HG03060 (cell line): ENCODE measurements around the gene IFITM2.
"Not testable (repeated sequence)": the region's sequence is repeated elsewhere in the genome, so short reads cannot be mapped to it uniquely, and the experiment has no call there.

Source experiments
- ATAC-seq: cut with Tn5 transposase; IDR thresholded peaks from one replicate; pipeline ENCODE4 v1.9.1; 2021; ENCODE audit warnings: low read depth, moderate number of reproducible peaks; ENCODE audit not compliant: unreplicated experiment

Gene IFITM2

GRCh38 chr11:280706-281485 is 26.7 kb upstream of the IFITM2 start:
- no peak for ATAC-seq

GRCh38 chr11:281486-282161 is 26.0 kb upstream of the IFITM2 start:
- no peak for ATAC-seq

- no peak for ATAC-seq
Measured at GRCh38 chr11:282171-282570, 25.4 kb upstream of the IFITM2 start.

DNA sequence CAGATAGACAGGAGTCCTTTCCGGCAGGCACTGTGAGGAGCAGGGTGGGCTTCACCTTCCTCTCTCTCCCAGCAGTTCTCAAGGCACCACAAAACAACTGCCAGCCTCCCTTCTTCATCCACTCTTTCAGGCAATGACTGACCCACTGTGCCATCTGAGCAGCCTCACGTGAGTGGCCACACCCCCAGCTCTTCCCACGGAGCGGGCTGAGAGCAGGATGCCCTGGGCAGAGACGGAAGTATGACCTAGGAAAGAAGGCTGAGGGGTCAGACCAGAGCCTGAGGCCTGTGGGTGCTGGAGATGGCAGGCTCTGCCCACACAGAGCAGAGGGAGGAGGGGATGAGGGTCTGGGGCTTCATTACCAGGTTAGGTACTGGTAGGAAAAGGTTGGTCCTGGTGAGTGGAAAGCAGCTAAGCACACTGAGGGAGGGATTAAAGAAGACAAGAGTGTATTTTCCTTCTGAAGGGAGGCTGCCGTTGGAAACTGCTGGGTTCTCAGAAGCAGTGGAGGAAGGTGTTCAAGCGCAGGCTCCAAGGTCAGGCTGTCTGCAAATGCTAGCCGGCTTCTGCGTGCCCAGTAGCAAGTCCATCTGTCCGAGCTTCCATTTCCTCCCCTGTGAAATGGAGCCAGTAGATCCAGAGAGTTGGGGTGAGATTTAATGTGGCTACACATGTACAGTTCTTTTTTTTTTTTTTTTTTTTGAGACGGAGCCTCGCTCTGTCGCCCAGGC is 24.8 kb upstream of the IFITM2 start:
- no peak for ATAC-seq

DNA sequence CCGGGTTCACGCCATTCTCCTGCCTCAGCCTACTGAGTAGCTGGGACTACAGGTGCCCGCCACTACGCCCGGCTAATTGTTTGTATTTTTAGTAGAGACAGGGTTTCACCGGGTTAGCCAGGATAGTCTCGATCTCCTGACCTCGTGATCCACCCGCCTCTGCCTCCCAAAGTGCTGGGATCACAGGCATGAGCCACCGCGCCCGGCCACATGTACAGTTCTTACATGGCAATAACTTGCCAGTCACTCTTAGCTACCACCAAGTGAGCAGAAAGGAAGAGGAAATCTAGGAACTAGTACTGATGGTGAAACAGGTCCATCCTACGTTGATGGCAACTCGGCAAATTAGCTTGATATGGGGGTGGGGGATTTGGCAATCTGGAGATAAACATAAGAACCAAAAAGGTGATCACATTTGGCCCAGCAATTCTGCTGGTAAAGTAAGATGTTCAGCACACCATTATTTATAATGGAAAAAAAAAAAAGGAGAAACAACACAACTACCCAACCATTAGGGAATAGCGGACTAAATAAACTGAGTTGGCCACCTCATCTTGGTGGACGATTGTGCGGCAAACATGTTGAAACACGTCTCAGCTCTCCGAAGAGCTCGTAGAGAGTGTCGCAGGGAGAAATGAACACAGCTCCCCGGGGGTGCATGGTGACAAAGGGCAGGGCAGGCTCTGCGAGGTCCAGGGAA is 24.1 kb upstream of the IFITM2 start:
- ATAC-seq = no peak

DNA sequence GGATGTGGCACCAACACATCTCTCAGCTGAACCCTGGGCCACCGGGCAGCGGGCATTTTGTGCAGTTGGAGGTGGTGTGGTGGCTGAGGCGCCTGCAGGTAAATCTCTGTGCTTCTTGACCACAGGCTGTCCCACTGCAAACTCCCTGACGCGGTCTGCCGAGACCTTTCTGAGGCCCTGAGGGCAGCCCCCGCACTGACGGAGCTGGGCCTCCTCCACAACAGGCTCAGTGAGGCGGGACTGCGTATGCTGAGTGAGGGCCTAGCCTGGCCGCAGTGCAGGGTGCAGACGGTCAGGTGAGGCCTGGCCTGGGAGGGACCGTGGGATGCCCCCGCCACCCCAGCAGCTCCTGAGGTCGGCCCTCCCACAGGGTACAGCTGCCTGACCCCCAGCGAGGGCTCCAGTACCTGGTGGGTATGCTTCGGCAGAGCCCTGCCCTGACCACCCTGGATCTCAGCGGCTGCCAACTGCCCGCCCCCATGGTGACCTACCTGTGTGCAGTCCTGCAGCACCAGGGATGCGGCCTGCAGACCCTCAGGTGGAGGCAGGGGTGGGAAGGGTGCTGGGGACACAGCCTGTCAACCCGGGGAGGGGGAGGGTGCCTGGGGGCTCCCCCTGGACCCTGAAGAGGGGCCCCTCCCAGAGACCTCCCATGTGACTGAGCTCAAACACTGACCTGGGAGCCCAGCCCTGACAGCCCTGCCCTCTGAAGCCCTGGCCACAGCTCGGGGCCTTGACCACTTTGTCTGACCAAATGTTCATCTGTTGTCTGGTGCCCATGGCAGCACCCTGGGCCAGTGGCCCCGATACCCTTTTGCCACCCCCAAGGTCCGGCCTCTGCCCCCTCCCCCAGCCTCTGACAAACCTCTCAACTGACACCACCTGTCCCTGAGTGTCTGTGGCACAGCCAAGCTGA is 23.3 kb upstream of the IFITM2 start:
- ATAC-seq = no peak

GRCh38 chr11:285021-285893 is 22.4 kb upstream of the IFITM2 start:
- ATAC-seq = no peak

GRCh38 chr11:285894-286220 is 21.8 kb upstream of the IFITM2 start:
- ATAC-seq = no peak

- not testable (repeated sequence) for ATAC-seq
Measured at GRCh38 chr11:286977-287820, 20.4 kb upstream of the IFITM2 start.

GRCh38 chr11:287821-288477 is 19.7 kb upstream of the IFITM2 start:
- ATAC-seq = no peak

DNA sequence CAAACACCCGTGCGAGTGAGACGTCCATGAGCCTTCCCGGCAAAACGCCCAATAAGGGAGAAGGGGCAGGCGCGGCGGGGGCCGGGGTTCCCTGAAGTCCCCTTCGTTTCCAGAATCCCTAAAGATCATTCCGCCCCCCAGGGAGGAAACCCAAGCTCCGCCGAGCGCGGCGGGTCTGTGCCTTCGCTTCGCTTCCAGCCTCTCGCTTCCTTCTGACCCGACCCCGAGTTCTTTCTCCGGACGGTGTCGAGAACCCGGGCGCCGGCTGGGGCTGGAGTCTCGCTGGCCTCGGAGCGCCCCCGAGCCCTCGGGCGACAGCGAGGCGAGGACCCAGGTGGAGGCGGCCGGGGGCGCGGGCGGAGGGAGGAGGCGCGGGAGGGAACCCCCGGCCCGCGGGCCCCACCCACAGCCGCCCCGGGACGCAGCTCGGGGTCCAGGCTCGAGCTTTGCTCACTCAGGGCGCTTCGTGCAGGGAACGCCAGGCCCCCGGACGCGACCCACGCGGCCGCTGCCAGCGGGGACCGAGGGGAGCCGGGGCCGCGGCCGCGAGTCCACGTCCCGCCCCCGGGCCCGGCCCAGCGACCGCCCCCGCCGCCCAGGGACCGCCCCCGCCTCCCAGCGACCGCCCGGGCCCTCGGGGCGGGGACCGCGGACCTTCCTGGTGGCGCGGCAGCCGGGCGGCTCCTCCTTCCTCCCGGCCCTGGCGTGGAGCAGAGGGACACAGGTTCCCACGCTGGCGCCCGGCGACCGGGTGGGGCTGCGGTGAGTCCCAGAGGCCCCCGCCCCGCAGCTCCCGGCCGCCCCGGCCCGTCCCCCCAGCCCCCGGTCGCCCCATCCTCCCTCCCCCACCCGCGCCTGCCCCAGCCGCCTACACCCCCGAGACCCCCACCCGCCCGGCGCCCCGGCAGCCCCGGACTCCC is 18.9 kb upstream of the IFITM2 start, which contains the start of gene PGGHG:
Gene PGGHG, plus strand, starts transcription at position 649 of the 920 bp plus-strand sequence. CDS start 691 bp downstream, outside the sequence.
- ATAC-seq = no peak

DNA sequence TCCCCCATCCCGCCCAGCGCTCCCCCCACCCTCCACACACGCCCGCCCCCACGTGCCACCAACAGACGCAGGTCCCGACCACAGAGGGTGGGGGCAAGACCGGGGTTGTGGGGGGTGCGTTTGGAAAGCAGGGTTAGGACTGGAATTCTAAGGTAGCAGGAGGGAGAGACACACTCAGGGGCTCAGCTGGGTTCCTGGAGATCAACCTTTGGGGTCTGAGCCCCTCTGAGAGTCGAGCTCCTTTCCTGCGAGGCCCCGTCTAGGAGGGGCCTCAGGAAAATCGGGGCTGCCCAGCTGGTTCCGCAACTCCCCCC is 18.3 kb upstream of the IFITM2 start:
- no peak for ATAC-seq

DNA sequence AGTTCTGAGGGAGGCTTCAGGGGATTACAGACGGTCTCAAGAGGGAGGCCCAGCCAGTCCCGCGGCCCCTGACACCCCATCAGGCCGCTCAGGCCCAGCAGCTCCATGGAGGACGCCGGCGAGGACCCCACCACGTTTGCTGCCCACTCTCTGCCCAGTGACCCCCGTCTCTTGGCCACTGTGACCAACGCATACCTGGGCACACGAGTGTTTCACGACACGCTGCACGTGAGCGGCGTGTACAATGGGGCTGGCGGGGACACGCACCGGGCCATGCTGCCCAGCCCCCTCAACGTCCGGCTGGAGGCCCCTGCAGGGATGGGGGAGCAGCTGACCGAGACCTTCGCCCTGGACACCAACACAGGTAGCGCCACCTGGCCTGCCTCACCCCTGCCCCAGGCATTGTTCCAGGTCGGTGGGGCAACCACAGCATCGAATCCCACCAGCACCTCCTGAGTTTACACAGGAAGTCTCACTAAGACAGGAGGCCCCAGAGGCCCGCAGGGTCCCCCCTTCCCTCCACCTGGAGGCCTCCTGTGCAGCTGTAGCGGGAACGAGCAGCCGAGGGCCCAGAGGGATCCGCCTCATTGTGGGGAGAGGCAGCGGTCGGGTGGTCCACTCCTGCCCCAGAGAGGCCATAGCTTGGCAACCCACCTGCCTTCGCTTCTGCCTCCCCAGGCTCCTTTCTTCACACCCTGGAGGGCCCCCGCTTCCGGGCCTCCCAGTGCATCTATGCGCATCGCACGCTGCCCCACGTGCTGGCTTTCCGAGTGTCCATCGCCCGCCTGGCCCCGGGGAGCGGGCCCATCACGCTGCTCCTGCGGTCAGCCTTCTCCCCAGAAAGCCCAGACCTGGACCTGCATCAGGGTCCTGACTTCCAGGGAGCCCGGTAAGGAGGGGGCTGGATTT is 17.6 kb upstream of the IFITM2 start:
- no peak for ATAC-seq

DNA sequence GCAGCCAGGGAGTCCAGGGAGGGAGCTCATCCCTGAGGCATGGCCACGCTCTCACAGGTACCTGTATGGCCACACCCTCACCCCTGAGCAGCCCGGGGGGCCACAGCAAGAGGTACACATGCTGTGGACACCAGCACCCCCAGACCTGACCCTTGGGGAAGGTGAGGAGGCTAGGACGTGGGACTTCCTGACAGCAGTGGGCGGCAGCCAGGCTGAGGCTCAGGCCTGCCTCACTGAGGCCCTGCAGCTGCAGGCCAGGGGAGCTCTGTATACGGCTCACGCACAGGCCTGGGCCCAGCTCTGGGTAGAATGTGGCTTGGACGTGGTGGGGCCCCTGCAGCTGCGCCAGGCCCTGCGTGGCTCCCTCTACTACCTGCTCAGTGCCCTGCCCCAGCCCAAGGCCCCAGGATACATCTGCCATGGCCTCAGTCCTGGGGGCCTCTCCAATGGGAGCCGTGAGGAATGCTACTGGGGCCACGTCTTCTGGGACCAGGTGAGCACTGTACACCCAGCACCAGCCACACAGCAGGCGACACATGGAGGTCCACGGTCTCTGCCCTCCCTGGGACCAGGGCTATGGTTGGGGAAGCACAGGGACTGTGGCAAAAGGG is 16.9 kb upstream of the IFITM2 start:
- ATAC-seq = no peak
